ENCODE data around the gene SCYL1. TPM values are rescaled to one million over a fixed set of nuclear protein-coding genes. Genes with fewer than 3 reads are reported as not detected.

The SCYL1 gene
- total and polyA plus RNA-seq, 2 donors (not counting 1 experiment from before 2014, with no cell fraction given), result 76.5 to 85.5 TPM

- ATAC-seq (ENCODE audit: low read depth), result no peak
- H4K20me1 ChIP-seq (ENCODE audit: control insufficient read depth, insufficient read depth, low read length, poor library complexity, severe bottlenecking), result peaks cover 26% of the 10 kb centered on the region
- no peak for TF ChIP-seq EZH2 (IDR thresholded peaks at IDR 0.05; ENCODE audit: borderline replicate concordance, insufficient read depth, low read depth, low read length, poor library complexity, severe bottlenecking)
- TF ChIP-seq, protein P1, sequence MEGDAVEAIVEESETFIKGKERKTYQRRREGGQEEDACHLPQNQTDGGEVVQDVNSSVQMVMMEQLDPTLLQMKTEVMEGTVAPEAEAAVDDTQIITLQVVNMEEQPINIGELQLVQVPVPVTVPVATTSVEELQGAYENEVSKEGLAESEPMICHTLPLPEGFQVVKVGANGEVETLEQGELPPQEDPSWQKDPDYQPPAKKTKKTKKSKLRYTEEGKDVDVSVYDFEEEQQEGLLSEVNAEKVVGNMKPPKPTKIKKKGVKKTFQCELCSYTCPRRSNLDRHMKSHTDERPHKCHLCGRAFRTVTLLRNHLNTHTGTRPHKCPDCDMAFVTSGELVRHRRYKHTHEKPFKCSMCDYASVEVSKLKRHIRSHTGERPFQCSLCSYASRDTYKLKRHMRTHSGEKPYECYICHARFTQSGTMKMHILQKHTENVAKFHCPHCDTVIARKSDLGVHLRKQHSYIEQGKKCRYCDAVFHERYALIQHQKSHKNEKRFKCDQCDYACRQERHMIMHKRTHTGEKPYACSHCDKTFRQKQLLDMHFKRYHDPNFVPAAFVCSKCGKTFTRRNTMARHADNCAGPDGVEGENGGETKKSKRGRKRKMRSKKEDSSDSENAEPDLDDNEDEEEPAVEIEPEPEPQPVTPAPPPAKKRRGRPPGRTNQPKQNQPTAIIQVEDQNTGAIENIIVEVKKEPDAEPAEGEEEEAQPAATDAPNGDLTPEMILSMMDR (IDR thresholded peaks at IDR 0.05), result no peak
- Mint-ChIP-seq H3K4me3 (peak overlapping the region; percentile 71), H3K9me3 (ENCODE audit: insufficient read depth) (no peaks in the 10 kb centered on the region), H3K4me1 (peaks cover 47% of the 10 kb centered on the region), H3K27me3 (no peaks in the 10 kb centered on the region), H3K27ac (peak overlapping the region; percentile 96)
- no peak for DNase-seq
- CTCF ChIA-PET, result interaction anchor here (1.0 to 5.5 kb wide), 6 partner anchors 10 to 69 kb away, joined by 3 to 97 read pairs (median 6); no protein-coding TSS in a partner anchor
- H3K4me1 ChIP-seq (ENCODE audit: control insufficient read depth in 2 of 2, insufficient read depth in 2 of 2, low read length in 2 of 2), result peaks cover 26 to 46% of the 10 kb centered on the region in 2 donors
- 54% methylated on average over 8 of the region's 8 CpGs for WGBS (ENCODE audit: insufficient coverage)
- intact Hi-C loops (cut with micrococcal nuclease), result loop anchor here (10.0 kb wide), 1 partner anchor 833 kb away; the partner anchor contains the start of gene RASGRP2
- H3K9me3 ChIP-seq (ENCODE audit: control extremely low read depth in 1 of 3, control insufficient read depth in 2 of 3, insufficient read depth in 1 of 3, low read length in 2 of 3), result no peaks in the 10 kb centered on the region
- H3K9ac ChIP-seq (ENCODE audit: low read length), result peak overlapping the region; percentile 83
- POLR2A ChIA-PET, result interaction anchor here (2.2 to 7.5 kb wide), 4 partner anchors 10 to 75 kb away, joined by 7 to 53 read pairs (median 27); no protein-coding TSS in a partner anchor
- H3K27ac ChIP-seq (ENCODE audit: low read length in 2 of 2), result peak overlapping the region; percentile 92 to 94
- peaks cover 16% of the 10 kb centered on the region for H3K79me2 ChIP-seq (ENCODE audit: control insufficient read depth, insufficient read depth, low read length)
- H3K4me3 ChIP-seq (ENCODE audit: control extremely low read depth in 1 of 5, extremely low read depth in 1 of 5, insufficient read depth in 1 of 5, low read depth in 2 of 5, low read length in 4 of 5), result peak overlapping the region in 3 of 5 experiments; percentile 55 to 90 (median 70)
- H3K27me3 ChIP-seq (replicated peaks in 1 of 4; ENCODE audit: control extremely low read depth in 1 of 4, control insufficient read depth in 3 of 4, insufficient read depth in 4 of 4, low read length in 3 of 4), result no peaks in the 10 kb centered on the region
- H3K4me2 ChIP-seq (replicated peaks; ENCODE audit: low read depth, low read length, poor library complexity, severe bottlenecking), result peak overlapping the region; percentile 100
- no peak overlapping the region for H2AFZ ChIP-seq (ENCODE audit: insufficient read depth, low read depth, low read length, poor library complexity, severe bottlenecking)
- peaks cover 5 to 41% of the 10 kb centered on the region in 2 experiments for H3K36me3 ChIP-seq (replicated peaks in 1 of 2; ENCODE audit: control extremely low read depth in 1 of 2, control insufficient read depth in 1 of 2, extremely low read depth in 1 of 2, insufficient read depth in 2 of 2, low read length in 1 of 2)
Measured at GRCh38 chr11:65577756-65578109, 52.9 kb downstream of the SCYL1 start.

DNA sequence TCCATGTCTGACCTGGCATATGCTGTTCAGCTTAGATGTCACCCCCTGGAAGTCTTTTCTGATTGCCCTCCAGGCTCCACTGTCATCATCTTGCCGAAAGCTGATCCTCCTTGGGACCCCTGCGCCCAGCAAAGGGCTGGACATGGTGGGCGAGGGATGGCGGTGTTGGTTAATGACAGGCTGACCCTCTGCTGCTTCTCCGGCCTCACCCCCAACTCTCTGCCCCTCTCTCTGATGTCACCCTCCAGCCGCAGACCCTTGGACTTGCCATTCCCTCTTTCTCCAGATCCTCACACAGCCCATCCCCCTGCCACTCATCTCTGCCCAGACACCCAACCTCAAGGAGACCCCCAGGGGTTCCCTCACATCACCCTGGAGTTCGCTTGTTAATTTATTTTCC lies 53.3 kb downstream of the SCYL1 start:
- Histone ChIP-seq H3K79me2 (ENCODE audit: control insufficient read depth, insufficient read depth, low read length) (peaks cover 12% of the 10 kb centered on the region), H4K20me1 (ENCODE audit: control insufficient read depth, insufficient read depth, low read length, poor library complexity, severe bottlenecking) (peaks cover 23% of the 10 kb centered on the region), H3K36me3 (replicated peaks in 1 of 2; ENCODE audit: control extremely low read depth in 1 of 2, control insufficient read depth in 1 of 2, extremely low read depth in 1 of 2, insufficient read depth in 2 of 2, low read length in 1 of 2) (peaks cover 5 to 41% of the 10 kb centered on the region in 2 experiments), H3K4me2 (replicated peaks; ENCODE audit: low read depth, low read length, poor library complexity, severe bottlenecking) (peak overlapping the region; percentile 100), H3K9ac (ENCODE audit: low read length) (no peak overlapping the region), H3K27ac (ENCODE audit: low read length in 2 of 2) (peak overlapping the region; percentile 92 to 94), H3K27me3 (replicated peaks in 1 of 4; ENCODE audit: control extremely low read depth in 1 of 4, control insufficient read depth in 3 of 4, insufficient read depth in 4 of 4, low read length in 3 of 4) (no peaks in the 10 kb centered on the region), H2AFZ (ENCODE audit: insufficient read depth, low read depth, low read length, poor library complexity, severe bottlenecking) (no peak overlapping the region), H3K4me1 (ENCODE audit: control insufficient read depth in 2 of 2, insufficient read depth in 2 of 2, low read length in 2 of 2) (peaks cover 24 to 42% of the 10 kb centered on the region in 2 donors), H3K4me3 (ENCODE audit: control extremely low read depth in 1 of 5, extremely low read depth in 1 of 5, insufficient read depth in 1 of 5, low read depth in 2 of 5, low read length in 4 of 5) (no peak overlapping the region), H3K9me3 (ENCODE audit: control extremely low read depth in 1 of 3, control insufficient read depth in 2 of 3, insufficient read depth in 1 of 3, low read length in 2 of 3) (no peaks in the 10 kb centered on the region)
- H3K4me1 Mint-ChIP-seq, result peaks cover 45% of the 10 kb centered on the region
- 97% methylated on average over 7 of the region's 7 CpGs for WGBS (ENCODE audit: insufficient coverage)
- TF ChIP-seq EZH2 (IDR thresholded peaks at IDR 0.05; ENCODE audit: borderline replicate concordance, insufficient read depth, low read depth, low read length, poor library complexity, severe bottlenecking), result no peak
- TF ChIP-seq, protein P1 (IDR thresholded peaks at IDR 0.05), result no peak
- H3K27ac Mint-ChIP-seq, result peak overlapping the region; percentile 96
- DNase-seq (no peak), ATAC-seq (ENCODE audit: low read depth) (no peak)
- H3K9me3 Mint-ChIP-seq (ENCODE audit: insufficient read depth), result no peaks in the 10 kb centered on the region
- intact Hi-C loops (cut with micrococcal nuclease), result loop anchor here (10.0 kb wide), 1 partner anchor 833 kb away; the partner anchor contains the start of gene RASGRP2
- H3K27me3 Mint-ChIP-seq, result no peaks in the 10 kb centered on the region
- H3K4me3 Mint-ChIP-seq, result peak overlapping the region; percentile 71
- CTCF ChIA-PET, result interaction anchor here (1.2 to 5.5 kb wide), 3 partner anchors 10 to 31 kb away, joined by 5 to 97 read pairs (median 8); no protein-coding TSS in a partner anchor
- POLR2A ChIA-PET, result interaction anchor here (2.2 to 7.5 kb wide), 3 partner anchors 10 to 74 kb away, joined by 7 to 53 read pairs (median 45); no protein-coding TSS in a partner anchor

Measured in B cell (primary cell).